ENCODE measurements around the gene CGNL1.
A peak's percentile ranks its signal among the peaks of the same experiment; 100 is the strongest.

Gene CGNL1

GRCh38 chr15:57437564-57437963, 61.3 kb downstream of the CGNL1 start:
- H3K4me3 ChIP-seq (ENCODE audit: low read depth, low read length): no peak overlapping the region
- no peak for TF ChIP-seq CTCF (IDR thresholded peaks at IDR 0.05; ENCODE audit: insufficient read depth, low read length, missing control alignments)
- ChIA-PET POLR2A (no interaction called here), CTCF (interaction anchor here (0.7 to 2.0 kb wide), 6 partner anchors 10 to 97 kb away, joined by 3 to 10 read pairs (median 4); no protein-coding TSS in a partner anchor)
- no peak for DNase-seq (ENCODE audit: low read depth, low spot score)

GRCh38 chr15:57438166-57438565, 61.9 kb downstream of the CGNL1 start:
- POLR2A ChIA-PET: no interaction called here
- TF ChIP-seq CTCF (IDR thresholded peaks at IDR 0.05; ENCODE audit: insufficient read depth, low read length, missing control alignments): no peak
- DNase-seq (ENCODE audit: low read depth, low spot score): no peak
- CTCF ChIA-PET: interaction anchor here (1.0 to 1.6 kb wide), 3 partner anchors 27 to 97 kb away, joined by 3 to 6 read pairs (median 4); no protein-coding TSS in a partner anchor
- no peak overlapping the region for H3K4me3 ChIP-seq (ENCODE audit: low read depth, low read length)

DNA sequence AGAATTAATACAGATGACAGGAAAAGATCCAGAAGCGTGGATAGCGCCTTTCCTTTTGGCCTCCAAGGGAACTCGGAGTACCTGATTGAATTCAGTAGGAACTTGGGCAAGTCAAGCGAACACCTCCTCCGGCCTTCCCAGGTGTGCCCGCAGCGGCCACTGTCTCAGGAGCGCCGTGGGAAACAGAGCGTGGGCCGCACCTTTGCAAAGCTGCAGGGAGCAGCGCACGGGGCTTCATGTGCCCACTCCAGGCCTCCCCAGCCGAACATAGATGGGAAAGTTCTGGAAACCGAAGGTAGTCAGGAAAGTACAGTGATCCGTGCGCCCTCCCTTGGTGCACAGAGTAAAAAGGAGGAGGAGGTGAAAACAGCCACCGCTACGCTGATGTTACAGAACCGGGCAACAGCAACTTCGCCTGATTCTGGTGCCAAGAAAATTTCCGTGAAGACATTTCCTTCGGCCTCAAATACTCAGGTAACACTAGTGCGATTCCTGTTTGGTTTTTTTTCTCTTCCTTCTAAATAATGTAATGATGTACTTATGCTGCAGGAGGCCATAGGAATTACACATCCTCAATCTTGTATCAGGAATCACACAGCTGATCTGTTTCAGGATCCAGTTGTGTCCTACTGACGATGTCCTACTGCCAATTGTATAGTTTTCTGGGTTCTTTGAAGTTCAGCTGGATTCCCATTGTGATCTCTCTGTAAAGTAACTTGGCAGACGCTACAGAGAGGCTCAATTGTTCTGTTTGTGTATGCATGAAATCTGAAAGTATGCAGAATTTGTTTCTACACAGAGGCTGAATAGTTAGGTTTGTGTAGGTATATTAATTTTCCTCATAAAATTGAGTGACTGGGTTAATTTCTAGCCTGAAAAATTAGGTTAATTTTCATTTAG, 63.1 kb downstream of the CGNL1 start:
- TF ChIP-seq CTCF (IDR thresholded peaks at IDR 0.05; ENCODE audit: insufficient read depth, low read length, missing control alignments): no peak
- ChIA-PET POLR2A (no interaction called here), CTCF (interaction anchor here (1.6 kb wide), 1 partner anchor 99 kb away, joined by 6 read pairs; no protein-coding TSS in a partner anchor)
- H3K4me3 ChIP-seq (ENCODE audit: low read depth, low read length): no peak overlapping the region
- no peak for DNase-seq (ENCODE audit: low read depth, low spot score)

DNA sequence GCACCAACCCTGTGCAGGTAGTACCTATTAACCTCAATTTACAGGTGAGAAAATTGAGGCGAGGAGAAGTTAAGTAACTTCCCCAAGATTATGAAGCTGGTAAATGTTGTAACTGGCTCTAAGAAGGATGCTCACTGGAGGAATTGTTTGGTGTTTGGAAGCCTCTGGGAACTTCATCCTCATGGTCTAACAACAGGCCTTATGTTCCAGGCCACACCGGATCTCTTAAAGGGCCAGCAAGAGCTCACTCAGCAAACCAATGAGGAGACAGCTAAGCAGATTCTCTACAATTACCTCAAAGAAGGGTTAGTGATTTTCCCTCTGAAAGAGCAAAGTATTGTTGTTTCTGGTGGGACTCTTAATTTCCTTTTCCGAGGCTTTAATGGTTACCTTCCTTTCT, 63.9 kb downstream of the CGNL1 start:
- no peak for DNase-seq (ENCODE audit: low read depth, low spot score)
- H3K4me3 ChIP-seq (ENCODE audit: low read depth, low read length): no peak overlapping the region
- TF ChIP-seq CTCF (IDR thresholded peaks at IDR 0.05; ENCODE audit: insufficient read depth, low read length, missing control alignments): no peak
- ChIA-PET CTCF (interaction anchor here (1.4 kb wide), 1 partner anchor 87 kb away, joined by 3 read pairs; no protein-coding TSS in a partner anchor), POLR2A (no interaction called here)

DNA sequence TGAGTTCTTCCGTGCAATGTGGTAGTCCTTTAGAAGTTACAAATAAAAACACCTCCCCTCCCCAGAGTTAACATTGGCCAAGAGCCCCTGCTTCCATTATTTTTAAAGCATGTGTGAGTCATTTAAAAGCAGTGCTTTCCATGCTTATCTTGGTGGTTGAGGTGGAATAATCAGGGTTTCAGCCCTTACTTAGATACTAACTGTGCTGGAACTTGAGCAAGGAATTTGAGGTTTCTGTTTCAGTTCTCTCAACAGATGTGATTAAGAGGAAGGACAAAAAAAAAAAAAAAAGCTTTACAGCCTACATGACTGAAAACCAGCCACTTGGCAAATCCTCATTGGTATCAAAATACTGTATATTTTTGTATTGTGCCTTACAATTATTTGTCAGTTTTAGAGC, 64.5 kb downstream of the CGNL1 start:
- no peak overlapping the region for H3K4me3 ChIP-seq (ENCODE audit: low read depth, low read length)
- ChIA-PET CTCF (interaction anchor here (0.6 to 1.4 kb wide), 3 partner anchors 87 to 1135 kb away, joined by 3 read pairs; no protein-coding TSS in a partner anchor), POLR2A (interaction anchor here (0.6 kb wide), 1 partner anchor 250 kb away, joined by 3 read pairs; no protein-coding TSS in a partner anchor)
- TF ChIP-seq CTCF (IDR thresholded peaks at IDR 0.05; ENCODE audit: insufficient read depth, low read length, missing control alignments): no peak
- DNase-seq (ENCODE audit: low read depth, low spot score): peak; percentile 63

DNA sequence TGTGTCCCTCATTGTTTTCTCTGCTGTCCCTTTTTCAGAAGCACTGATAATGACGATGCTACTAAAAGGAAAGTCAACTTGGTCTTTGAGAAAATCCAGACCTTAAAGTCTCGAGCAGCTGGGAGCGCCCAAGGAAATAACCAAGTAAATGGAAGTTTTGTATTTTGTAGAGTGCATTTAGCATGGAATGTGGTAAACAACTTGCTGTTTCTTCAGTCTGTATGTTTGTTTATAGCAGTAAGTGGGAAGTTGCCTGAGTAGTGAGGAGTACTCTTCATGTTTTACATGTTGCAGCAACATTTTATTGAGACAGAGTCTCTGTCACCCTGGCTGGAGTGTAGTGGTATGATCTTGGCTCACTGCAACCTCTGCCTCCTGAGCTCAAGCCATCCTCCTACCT, 66.0 kb downstream of the CGNL1 start:
- no peak for TF ChIP-seq CTCF (IDR thresholded peaks at IDR 0.05; ENCODE audit: insufficient read depth, low read length, missing control alignments)

More for the DNA sequence above, 66.0 kb downstream of the CGNL1 start:
- DNase-seq (ENCODE audit: low read depth, low spot score): no peak
- POLR2A ChIA-PET: no interaction called here
- CTCF ChIA-PET: no interaction called here
- no peak overlapping the region for H3K4me3 ChIP-seq (ENCODE audit: low read depth, low read length)
